GM18498 (cell line): Measurements from ENCODE around the gene DNAJB8.

ENCODE experiments used
- ATAC-seq: cut with Tn5 transposase; IDR thresholded peaks from one replicate; pipeline ENCODE4 v1.9.1; 2021; ENCODE audit warnings: mild to moderate bottlenecking, moderate library complexity; ENCODE audit not compliant: unreplicated experiment

DNAJB8 gene

GRCh38 chr3:128483657-128484403 is 17.1 kb upstream of the DNAJB8 start:
- no peak for ATAC-seq

DNA sequence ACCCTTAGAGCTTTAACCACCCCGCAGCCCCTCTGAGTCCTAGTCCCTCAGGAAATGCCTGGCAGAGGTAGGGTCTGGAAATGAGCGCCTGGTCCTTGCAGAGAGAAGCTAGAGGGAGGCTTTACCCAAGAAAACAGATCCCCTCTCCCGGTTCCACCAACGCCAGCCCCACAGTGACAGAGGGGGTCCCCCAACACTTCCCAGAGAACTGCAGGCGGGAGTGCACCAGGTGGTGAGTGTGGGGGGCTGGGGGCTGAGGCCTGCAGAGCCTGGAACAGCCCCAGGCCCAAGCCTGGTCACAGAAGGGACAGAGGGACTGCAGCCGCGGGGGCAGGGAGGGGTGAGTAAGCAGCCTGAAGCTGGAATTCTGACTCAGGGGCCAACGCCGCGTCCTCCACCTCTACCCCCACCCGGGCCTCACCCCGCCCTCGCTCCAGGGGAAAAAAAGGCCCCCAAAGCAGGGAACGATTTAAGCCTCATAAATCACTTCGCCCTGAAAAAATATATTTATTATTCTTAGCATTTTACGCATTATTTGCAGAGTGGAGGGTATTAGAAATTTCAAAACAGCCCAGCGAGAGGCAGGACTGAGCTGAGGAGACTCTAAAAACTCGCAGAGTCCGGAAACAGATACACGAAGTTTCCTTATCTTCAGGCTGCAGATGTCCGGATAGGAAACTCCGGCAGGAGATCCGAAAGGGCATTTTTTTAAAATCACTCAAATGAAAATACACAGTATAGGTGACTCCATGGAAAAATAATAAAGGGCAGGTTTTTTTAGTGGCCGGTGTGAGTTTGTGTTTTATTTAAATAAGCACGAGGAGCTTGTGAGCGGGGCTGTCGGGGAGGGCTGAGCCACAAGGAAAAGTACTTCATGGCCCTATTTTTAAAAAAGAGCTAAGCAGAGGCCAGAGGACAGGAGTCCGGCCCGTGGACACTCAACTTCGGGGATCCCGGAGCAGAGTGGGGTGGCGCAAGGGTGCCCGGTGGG is 16.3 kb upstream of the DNAJB8 start:
- no peak for ATAC-seq

- no peak for ATAC-seq
These were observed 15.5 kb upstream of the DNAJB8 start for GRCh38 chr3:128482175-128482574.

DNA sequence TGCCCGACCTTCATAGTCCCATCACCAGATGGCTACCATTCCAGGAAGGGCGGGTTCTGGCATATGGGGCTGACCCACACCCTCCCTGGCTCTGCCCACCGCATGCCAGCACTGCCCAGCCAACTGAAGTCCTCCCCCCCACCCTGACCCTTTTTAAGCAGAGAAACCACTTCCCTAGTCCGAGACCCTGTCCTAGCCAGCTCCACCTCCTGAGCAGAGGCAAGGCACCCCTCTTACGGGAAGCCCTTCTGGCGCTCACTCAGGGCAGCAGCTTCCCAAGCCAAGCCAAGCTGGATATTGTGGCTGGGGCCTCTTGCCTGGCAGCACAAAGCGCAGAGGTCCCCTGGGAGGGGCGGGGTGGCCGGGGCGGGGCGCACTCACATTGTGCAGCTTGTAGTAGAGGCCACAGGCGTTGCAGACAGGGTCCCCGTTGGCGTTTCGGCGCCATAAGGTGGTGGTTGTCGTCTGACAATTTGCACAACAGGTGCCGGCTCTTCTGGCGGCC is 14.8 kb upstream of the DNAJB8 start:
- ATAC-seq: no peak

- no peak for ATAC-seq
These were observed 14.2 kb upstream of the DNAJB8 start for GRCh38 chr3:128480717-128481437.

DNA sequence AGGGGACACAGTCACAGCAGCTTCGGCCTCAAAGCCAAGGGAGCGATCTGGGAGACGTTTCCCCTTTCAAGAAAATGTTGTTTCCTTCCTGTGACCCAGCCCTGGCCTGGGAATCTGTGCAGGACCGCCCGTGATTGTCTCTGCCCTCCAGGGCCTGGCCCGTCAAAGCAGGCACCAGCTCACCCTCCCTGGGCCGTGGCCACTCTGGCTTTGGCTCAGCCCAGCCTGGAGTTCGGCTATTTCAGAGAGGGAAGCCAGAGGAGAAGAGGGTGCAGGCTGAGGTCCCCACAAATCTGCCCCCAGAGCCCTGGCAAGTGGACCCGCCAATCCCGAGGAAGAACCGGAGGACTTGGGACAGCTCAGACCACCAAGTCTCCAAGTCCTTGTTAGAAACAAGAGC is 13.6 kb upstream of the DNAJB8 start:
- no peak for ATAC-seq

DNA sequence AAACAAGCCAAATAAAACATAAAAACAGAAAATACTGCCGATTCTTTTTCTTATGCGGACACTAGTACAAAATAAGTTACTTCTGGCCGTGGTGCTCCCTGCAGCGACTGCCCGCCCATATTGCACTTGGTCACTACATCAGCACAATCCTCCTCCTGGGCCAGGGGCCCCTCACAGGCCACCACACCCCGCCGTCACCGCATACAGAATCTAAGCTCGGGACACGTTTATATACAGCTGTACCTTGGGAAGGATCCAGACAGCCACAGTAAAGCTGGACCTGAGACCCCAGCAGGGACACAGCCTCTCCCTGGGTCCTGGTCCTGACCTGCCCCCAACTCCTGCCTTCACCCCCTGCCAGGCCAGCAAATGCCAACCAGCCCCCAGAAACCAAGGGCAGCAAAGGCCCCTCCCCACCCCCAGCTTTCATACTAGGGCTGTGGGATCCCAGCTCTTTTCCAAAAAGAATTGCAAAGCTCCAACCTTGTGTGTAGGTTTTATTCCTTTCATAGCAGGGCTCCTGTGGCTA is 12.9 kb upstream of the DNAJB8 start:
- ATAC-seq: no peak

- no peak for ATAC-seq
These were observed 12.2 kb upstream of the DNAJB8 start for GRCh38 chr3:128478576-128479506.

- ATAC-seq: no peak
These were observed 10.0 kb upstream of the DNAJB8 start for GRCh38 chr3:128476659-128477058.

DNA sequence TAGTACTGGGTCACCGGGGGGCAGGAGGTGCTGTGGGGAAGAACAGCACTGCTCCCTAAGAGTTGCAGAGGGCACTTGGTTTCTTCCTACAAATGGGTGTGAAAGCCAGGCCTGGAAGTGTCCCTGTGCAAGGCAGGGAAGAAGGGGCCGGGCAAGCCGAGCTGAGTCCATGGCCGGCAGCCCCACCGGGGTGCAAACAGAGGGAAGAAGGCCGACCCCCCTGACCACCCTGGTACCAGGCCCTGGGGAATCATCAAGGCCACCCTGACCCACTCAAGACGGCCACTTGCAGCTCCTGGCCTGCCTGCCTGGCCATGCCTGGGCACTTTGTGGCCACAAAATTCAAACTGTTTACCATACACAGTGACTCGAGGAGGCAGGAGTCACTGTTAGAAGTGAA is 8.7 kb upstream of the DNAJB8 start:
- ATAC-seq: no peak

DNA sequence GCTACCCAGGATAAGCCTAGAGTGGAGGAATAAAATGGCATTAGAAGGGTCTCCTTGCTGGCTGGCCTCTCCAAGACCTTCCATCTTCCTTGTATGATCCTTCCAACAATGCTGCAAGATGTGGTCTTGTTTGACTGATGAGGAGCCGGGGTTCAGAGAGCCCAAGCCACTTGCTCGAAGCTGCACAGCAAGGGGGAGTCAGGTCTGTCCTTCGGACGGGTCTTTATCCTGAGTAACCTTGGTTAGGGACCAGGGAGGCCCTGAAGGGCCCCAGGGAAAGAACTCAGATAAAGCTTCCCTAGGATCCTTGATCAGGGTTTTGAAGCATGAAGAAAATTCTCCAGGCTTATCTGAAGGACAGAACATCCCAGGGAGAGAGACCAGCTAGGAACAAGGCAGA is 7.0 kb upstream of the DNAJB8 start:
- no peak for ATAC-seq

DNA sequence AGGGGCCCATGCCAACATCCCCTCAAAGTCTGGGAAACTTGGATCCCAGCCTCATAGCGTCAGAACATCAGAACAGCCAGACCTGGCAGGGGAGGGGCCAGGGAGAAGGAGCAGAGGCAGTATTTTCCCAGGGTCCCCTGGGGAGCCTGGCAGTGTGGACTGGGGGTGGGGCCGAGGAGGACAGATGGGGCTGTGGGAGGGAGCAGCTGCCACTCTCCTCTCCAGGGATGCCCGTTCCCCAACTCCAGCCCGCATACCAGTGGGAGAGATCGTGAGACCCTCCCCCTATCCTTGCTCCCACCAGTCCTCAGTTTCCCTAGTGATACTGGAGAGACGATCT is 6.5 kb upstream of the DNAJB8 start:
- no peak for ATAC-seq

GRCh38 chr3:128472449-128473179 is 5.9 kb upstream of the DNAJB8 start:
- no peak for ATAC-seq

DNA sequence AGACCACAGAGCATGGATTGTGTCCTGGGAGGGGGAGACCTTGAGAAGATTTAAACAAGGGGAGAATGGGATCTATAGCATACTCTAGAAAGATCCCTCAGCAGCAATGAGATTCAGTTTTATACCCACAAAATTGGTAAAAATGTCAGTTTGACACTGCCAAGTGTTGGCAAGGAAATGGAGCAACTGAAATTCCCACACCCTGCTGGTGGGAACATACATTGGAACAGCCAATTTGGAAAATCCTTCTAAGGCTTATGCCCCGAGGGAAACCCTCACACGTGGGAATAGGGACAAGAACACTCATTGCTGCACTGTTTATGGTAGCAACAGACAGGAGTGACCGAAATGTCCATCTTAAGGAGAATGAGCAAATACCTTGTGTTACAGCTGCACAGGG is 5.0 kb upstream of the DNAJB8 start:
- ATAC-seq: no peak

- no peak for ATAC-seq
These were observed 4.4 kb upstream of the DNAJB8 start for GRCh38 chr3:128471110-128471509.

- ATAC-seq: no peak
These were observed 3.6 kb upstream of the DNAJB8 start for GRCh38 chr3:128470134-128470899.

DNA sequence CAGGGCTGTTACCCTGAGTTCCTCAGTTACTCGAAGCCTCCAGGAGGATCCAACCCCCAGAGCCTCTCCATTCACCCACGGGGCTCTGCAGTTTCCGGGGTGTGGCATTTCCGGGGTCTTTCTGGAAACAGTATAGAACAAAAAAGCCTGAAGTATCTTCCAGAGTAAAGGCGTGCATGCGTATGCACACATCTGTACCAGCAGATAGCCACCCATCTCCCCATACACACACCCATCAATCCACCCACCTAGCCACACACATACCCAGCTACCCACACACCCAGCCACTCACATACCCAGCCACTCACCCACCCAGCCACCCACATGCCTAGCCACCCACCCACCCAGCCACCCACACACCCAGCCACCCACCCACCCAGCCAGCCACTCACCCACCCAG is 2.9 kb upstream of the DNAJB8 start:
- no peak for ATAC-seq

DNA sequence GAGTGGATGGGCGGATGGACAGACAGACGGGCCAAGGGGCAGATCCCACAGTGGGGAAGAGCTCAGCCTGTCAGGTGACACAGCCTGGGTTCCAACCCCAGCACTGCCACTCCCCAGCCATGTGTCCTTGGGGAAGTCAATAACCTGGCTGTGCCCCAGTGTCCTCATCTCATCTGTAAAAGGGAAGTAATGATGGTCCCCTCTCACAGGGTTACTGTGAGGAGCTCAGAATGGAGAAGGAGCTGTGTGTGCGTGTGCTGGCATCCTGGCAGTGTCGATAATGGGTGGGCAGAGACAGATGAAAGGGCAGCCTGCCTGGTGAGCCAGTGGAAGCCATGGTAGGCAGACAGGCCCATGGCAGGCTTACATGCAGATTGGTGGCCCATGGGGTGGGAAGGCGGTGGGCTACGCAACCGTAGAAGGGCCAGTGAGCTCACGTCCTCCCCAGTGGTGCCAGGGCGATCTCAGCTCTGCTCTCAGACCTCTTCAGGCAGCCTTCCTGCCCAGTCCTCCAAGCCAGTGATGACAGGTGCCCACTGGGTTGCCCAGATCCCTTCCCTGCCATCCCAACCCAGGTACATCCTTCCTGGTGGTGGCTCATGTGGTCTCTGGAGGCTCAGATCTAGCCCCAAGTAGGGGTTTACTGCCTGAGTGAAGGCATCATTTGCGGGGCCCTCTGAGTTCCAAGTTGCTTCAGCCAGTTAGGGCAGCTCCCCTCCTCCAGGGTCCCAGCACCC is 2.3 kb upstream of the DNAJB8 start:
- no peak for ATAC-seq
